Mesenchymal stem cell (in vitro differentiated cells and primary cell): ENCODE measurements around the gene C5orf46.

Experiments used
- DNase-seq: peaks from one replicate; pipeline ENCODE4 v3.0.0-alpha.2; 2013
- H2AFZ ChIP-seq: one replicate; pipeline ENCODE4 v1.6.1; 2013; ENCODE audit warnings: low read depth, mild to moderate bottlenecking, control low read depth, inconsistent platforms, low read length, moderate library complexity
- H2AK5ac ChIP-seq: 2 replicates; pipeline ENCODE4 v1.6.1; 2013; ENCODE audit warnings: low read length, moderate library complexity, mild to moderate bottlenecking, inconsistent platforms; ENCODE audit not compliant: severe bottlenecking
- H2BK120ac ChIP-seq: one replicate; pipeline ENCODE4 v1.6.1; 2013; ENCODE audit warnings: low read depth, mild to moderate bottlenecking, inconsistent platforms, low read length, moderate library complexity
- H2BK12ac ChIP-seq, 2 experiments: one replicate each; pipeline ENCODE4 v1.6.1; 2013; ENCODE audit warnings: inconsistent platforms in 2 of 2, low read length in 2 of 2, mild to moderate bottlenecking in 2 of 2, moderate library complexity in 2 of 2, control low read depth in 1 of 2
- H2BK15ac ChIP-seq: one replicate; pipeline ENCODE4 v1.6.1; 2013; ENCODE audit warnings: mild to moderate bottlenecking, low read depth, inconsistent platforms; ENCODE audit not compliant: poor library complexity, severe bottlenecking
- H2BK5ac ChIP-seq: 2 replicates; pipeline ENCODE4 v1.6.1; 2013; ENCODE audit warnings: low read depth, mild to moderate bottlenecking, low read length, control low read depth, inconsistent platforms; ENCODE audit not compliant: poor library complexity, severe bottlenecking
- H3K14ac ChIP-seq, 2 experiments: one replicate each; pipeline ENCODE4 v1.6.1; 2013; ENCODE audit warnings: inconsistent platforms in 2 of 2, low read length in 2 of 2, control low read depth in 1 of 2, mild to moderate bottlenecking in 1 of 2, moderate library complexity in 1 of 2
- H3K18ac ChIP-seq, 2 experiments: one replicate each; pipeline ENCODE4 v1.6.1; 2013; ENCODE audit warnings: inconsistent platforms in 2 of 2, low read length in 2 of 2, control low read depth in 1 of 2, low read depth in 1 of 2, mild to moderate bottlenecking in 1 of 2
- H3K23ac ChIP-seq, 2 experiments: one replicate each; pipeline ENCODE4 v1.6.1; 2013; ENCODE audit warnings: inconsistent platforms in 2 of 2, low read length in 2 of 2, mild to moderate bottlenecking in 2 of 2, moderate library complexity in 2 of 2, control low read depth in 1 of 2
- H3K27ac ChIP-seq: 2 replicates; pipeline ENCODE4 v1.5.1; 2013; ENCODE audit warnings: mild to moderate bottlenecking, moderate library complexity, low read length, control low read depth, inconsistent platforms; ENCODE audit not compliant: poor library complexity, severe bottlenecking
- H3K27me3 ChIP-seq, 2 experiments: 2 replicates each; pipeline versions ENCODE4 v1.6.1 to v1.7.0; 2013; ENCODE audit warnings: low read length in 2 of 2, mild to moderate bottlenecking in 2 of 2, moderate library complexity in 2 of 2, control low read depth in 1 of 2, inconsistent platforms in 1 of 2; ENCODE audit not compliant: control insufficient read depth in 1 of 2, insufficient read depth in 1 of 2
- H3K36me3 ChIP-seq, 2 experiments: 2 replicates each; pipeline versions ENCODE4 v1.6.1 to v1.7.0; 2013; ENCODE audit warnings: low read length in 2 of 2, control low read depth in 1 of 2, inconsistent platforms in 1 of 2, low read depth in 1 of 2, mild to moderate bottlenecking in 1 of 2; ENCODE audit not compliant: insufficient read depth in 2 of 2, control insufficient read depth in 1 of 2
- H3K4ac ChIP-seq, 2 experiments: one replicate each; pipeline ENCODE4 v1.6.1; 2013; ENCODE audit warnings: inconsistent platforms in 2 of 2, low read length in 2 of 2, mild to moderate bottlenecking in 2 of 2, moderate library complexity in 2 of 2, control low read depth in 1 of 2, low read depth in 1 of 2
- H3K4me1 ChIP-seq: 2 replicates; pipeline ENCODE4 v1.6.1; 2013; ENCODE audit warnings: low read depth, low read length, control low read depth; ENCODE audit not compliant: control insufficient read depth, insufficient read depth
- H3K4me2 ChIP-seq: 2 replicates; pipeline ENCODE4 v1.6.1; 2013; ENCODE audit warnings: low read length, mild to moderate bottlenecking, inconsistent platforms; ENCODE audit not compliant: poor library complexity, severe bottlenecking
- H3K4me3 ChIP-seq, 2 experiments: 2 replicates each; pipeline versions ENCODE4 v1.5.1 to v1.7.0; 2013; ENCODE audit warnings: low read length in 2 of 2, mild to moderate bottlenecking in 2 of 2, control low read depth in 1 of 2, low read depth in 1 of 2; ENCODE audit not compliant: insufficient read depth in 1 of 2
- H3K79me1 ChIP-seq: replicated peaks from 2 replicates; pipeline ENCODE4 v1.6.1; 2013; ENCODE audit warnings: mild to moderate bottlenecking, control low read depth, low read length, inconsistent platforms; ENCODE audit not compliant: poor library complexity, severe bottlenecking
- H3K9ac ChIP-seq: 2 replicates; pipeline ENCODE4 v1.7.0; 2013; ENCODE audit warnings: mild to moderate bottlenecking, low read length, moderate library complexity
- H3K9me3 ChIP-seq: 2 replicates; pipeline ENCODE4 v1.7.0; 2013; ENCODE audit warnings: mild to moderate bottlenecking, low read length; ENCODE audit not compliant: control insufficient read depth
- H4K8ac ChIP-seq: one replicate; pipeline ENCODE4 v1.6.1; 2013; ENCODE audit warnings: inconsistent platforms, mild to moderate bottlenecking, low read length, moderate library complexity
- H4K91ac ChIP-seq: one replicate; pipeline ENCODE4 v1.6.1; 2013; ENCODE audit warnings: mild to moderate bottlenecking, low read length, inconsistent platforms
- WGBS: methylation state at CpG from one replicate; pipeline ENCODE4 v1.1.7; 2013; ENCODE audit warnings: mixed read lengths; 5-methylcytosine and 5-hydroxymethylcytosine counted together

Gene C5orf46

DNA sequence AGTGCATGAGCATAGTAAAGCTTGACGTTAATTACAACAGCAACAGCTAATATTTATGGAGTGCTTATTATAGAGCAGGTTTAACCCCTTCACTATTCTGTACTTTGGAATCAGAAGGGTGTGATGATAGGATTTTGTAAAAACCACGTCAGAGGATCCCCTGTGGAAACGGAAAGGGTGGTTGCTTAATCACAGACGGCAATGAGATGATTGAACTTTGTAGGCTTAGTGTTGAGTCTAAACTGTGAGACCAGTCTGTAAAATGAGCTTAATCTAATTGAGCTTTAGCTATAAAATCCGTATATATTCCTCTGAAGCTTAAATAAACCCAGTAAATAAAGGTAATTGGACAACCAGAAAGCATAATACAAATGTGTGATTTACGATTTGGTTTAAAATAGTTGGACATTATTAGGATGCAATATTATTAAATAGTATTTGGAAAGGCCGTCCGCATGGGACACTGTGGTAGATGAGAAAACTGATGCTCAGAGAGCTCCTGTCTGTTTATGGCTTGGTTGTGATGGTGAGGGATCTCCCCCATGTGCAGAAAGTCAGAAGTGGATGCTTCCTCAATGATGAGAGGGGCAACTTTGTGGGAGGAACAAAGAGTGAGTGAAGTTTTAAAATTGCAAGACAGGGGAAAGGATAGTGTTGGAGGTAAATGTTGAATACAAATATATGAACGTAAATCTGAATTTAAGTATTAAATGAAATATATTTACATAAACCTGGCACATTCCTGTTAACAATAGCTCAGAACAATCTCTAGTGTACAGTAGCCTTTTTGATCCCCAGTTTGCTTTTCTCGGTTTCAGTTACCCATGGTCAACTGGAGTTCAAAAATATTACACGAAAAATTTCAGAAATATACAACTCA lies 51.2 kb downstream of the C5orf46 start:
- H4K91ac ChIP-seq, result no peak overlapping the region
- no peak overlapping the region for H3K4me3 ChIP-seq
- no peak overlapping the region for H2BK12ac ChIP-seq

DNA sequence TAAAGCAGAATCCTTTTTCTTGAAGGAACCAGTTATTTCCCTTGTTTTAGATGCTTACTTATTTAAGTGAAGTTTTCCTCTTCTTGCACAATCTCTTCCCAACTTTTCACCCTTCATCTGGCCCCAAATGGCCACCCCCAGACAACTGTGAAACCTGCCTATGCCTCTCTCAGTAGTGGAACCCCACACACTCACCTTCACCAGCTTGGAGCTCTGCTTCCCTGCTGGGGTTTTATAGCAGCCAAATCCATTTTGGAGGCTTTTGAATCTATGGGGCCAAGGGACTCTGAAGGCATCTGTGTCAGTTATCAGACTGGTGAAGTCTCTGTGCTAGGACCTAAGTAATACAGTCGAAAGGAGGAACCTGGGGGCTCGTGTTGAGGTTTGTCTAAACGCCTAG lies 52.0 kb downstream of the C5orf46 start:
- Histone ChIP-seq H3K4me2 (no peak overlapping the region), H3K36me3 (no peaks in the 10 kb centered on the region), H3K4me1 (no peaks in the 10 kb centered on the region), H2BK15ac (no peak overlapping the region), H2AK5ac (no peak overlapping the region), H2BK120ac (no peak overlapping the region), H4K91ac (no peak overlapping the region), H3K23ac (no peak overlapping the region), H3K4ac (no peak overlapping the region), H2AFZ (no peak overlapping the region), H3K27me3 (peaks cover 8 to 24% of the 10 kb centered on the region in 2 experiments), H3K79me1 (no peaks in the 10 kb centered on the region), H3K27ac (no peak overlapping the region), H4K8ac (no peak overlapping the region), H3K14ac (no peak overlapping the region), H3K18ac (no peak overlapping the region), H3K4me3 (no peak overlapping the region), H3K9ac (no peak overlapping the region), H3K9me3 (no peaks in the 10 kb centered on the region), H2BK5ac (no peak overlapping the region), H2BK12ac (no peak overlapping the region)
- no peak for DNase-seq
- 67% methylated on average over 3 of the region's 3 CpGs for WGBS

More for the DNA sequence above, 51.2 kb downstream of the C5orf46 start:
- H2BK15ac ChIP-seq, result no peak overlapping the region
- WGBS, result 80% methylated on average over 8 of the region's 11 CpGs
- H2AFZ ChIP-seq, result no peak overlapping the region
- no peak overlapping the region for H2AK5ac ChIP-seq
- H3K27me3 ChIP-seq, result peaks cover 5 to 24% of the 10 kb centered on the region in 2 experiments
- H3K4me2 ChIP-seq, result no peak overlapping the region
- H2BK120ac ChIP-seq, result no peak overlapping the region
- H3K14ac ChIP-seq, result no peak overlapping the region
- H3K4ac ChIP-seq, result no peak overlapping the region
- no peaks in the 10 kb centered on the region for H3K9me3 ChIP-seq
- H3K23ac ChIP-seq, result no peak overlapping the region
- H3K4me1 ChIP-seq, result no peaks in the 10 kb centered on the region
- H3K9ac ChIP-seq, result no peak overlapping the region
- H2BK5ac ChIP-seq, result no peak overlapping the region
- DNase-seq, result no peak
- no peak overlapping the region for H3K27ac ChIP-seq
- no peak overlapping the region for H3K18ac ChIP-seq
- no peaks in the 10 kb centered on the region for H3K79me1 ChIP-seq
- H4K8ac ChIP-seq, result no peak overlapping the region
- no peaks in the 10 kb centered on the region for H3K36me3 ChIP-seq

DNA sequence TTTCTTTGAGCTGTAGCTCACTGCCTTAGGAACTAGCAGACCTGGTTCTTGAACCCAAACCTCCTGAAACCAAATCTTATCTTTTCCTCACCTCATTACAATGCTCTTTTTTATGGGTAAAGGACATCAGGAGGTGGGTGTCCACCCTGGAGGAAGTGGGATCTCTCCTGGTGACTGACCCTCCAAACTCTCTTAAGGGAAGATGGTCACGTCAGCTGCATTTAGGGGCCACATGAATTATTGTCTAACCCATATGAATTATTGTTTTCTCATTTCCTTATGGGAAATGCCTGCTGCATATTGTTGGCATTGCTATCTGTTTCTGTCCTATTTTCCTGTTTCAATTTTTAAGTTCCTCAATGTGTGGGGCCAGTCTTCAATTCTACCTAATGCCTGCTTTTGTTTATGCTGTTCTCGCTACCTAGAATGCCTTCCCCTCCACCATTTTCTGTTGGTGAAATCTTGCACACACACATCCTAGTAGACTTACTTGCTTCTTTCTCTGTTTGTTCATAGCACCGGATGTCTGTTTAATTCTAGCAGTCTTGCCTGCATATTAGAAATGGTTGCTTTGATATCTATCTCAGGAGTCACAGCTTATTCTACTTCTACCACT lies 52.9 kb downstream of the C5orf46 start:
- Histone ChIP-seq H3K14ac (no peak overlapping the region), H2BK120ac (no peak overlapping the region), H3K23ac (no peak overlapping the region), H4K91ac (no peak overlapping the region), H3K9me3 (no peaks in the 10 kb centered on the region), H2AK5ac (no peak overlapping the region), H3K79me1 (no peaks in the 10 kb centered on the region), H3K4ac (no peak overlapping the region), H3K4me3 (no peak overlapping the region), H4K8ac (no peak overlapping the region), H2BK5ac (no peak overlapping the region), H3K18ac (no peak overlapping the region), H3K9ac (no peak overlapping the region), H3K4me1 (no peaks in the 10 kb centered on the region), H3K27me3 (peaks cover 4 to 20% of the 10 kb centered on the region in 2 experiments), H3K27ac (no peak overlapping the region), H3K36me3 (no peaks in the 10 kb centered on the region), H2AFZ (no peak overlapping the region), H2BK15ac (no peak overlapping the region), H2BK12ac (no peak overlapping the region), H3K4me2 (no peak overlapping the region)
- no peak for DNase-seq
- WGBS, result 96% methylated on average over 1 of the region's 3 CpGs

DNA sequence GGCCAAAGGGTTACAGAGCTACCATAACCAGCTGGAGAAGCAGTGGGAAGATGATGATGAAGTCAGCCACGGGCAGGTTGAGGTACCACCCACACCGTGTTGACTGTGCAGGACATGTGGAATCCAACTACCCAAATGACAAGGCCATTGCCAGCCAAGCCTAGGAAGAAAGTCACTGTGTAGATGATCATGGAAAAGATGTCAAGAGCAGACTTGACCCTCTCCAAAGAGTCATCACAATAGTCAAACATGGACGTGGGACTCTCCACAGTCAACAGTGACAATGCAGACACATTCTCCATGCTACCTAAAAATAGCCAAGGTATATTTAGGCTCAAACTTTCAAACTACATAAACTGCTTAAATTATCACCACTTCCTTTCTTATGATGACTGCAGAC lies 54.0 kb downstream of the C5orf46 start:
- no peak overlapping the region for H3K27ac ChIP-seq
- H3K36me3 ChIP-seq, result no peaks in the 10 kb centered on the region
- H3K4me2 ChIP-seq, result no peak overlapping the region
- H3K23ac ChIP-seq, result no peak overlapping the region
- H3K9me3 ChIP-seq, result no peaks in the 10 kb centered on the region
- no peak overlapping the region for H2BK5ac ChIP-seq
- peaks cover 4 to 26% of the 10 kb centered on the region in 2 experiments for H3K27me3 ChIP-seq
- H3K4me3 ChIP-seq, result no peak overlapping the region
- H4K8ac ChIP-seq, result no peak overlapping the region
- DNase-seq, result no peak
- H2BK15ac ChIP-seq, result no peak overlapping the region
- WGBS, result 70% methylated on average over 3 of the region's 3 CpGs
- no peak overlapping the region for H2BK12ac ChIP-seq
- no peaks in the 10 kb centered on the region for H3K79me1 ChIP-seq
- H3K14ac ChIP-seq, result no peak overlapping the region
- no peak overlapping the region for H3K18ac ChIP-seq
- H3K4ac ChIP-seq, result no peak overlapping the region
- no peak overlapping the region for H2BK120ac ChIP-seq
- no peak overlapping the region for H3K9ac ChIP-seq
- H3K4me1 ChIP-seq, result no peaks in the 10 kb centered on the region
- H2AK5ac ChIP-seq, result no peak overlapping the region
- no peak overlapping the region for H4K91ac ChIP-seq
- H2AFZ ChIP-seq, result no peak overlapping the region
